GM13976 (cell line): Measurements from ENCODE around the gene TRMT10B.

Source experiments
- DNase-seq: peaks from one replicate; pipeline ENCODE4 v3.0.0; 2012; ENCODE audit warnings: low spot score
- CTCF ChIP-seq: IDR thresholded peaks from 2 replicates; pipeline ENCODE4 v1.5.1; 2012; ENCODE audit warnings: borderline replicate concordance, mild to moderate bottlenecking; ENCODE audit not compliant: insufficient read depth; ENCODE audit errors: extremely low read depth, missing control alignments, control extremely low read depth
- in situ Hi-C: fragments of 300-500 bp; cut with MboI; formaldehyde crosslinking; loops from one replicate; pipeline ENCODE4 v1.12.0; 2022; ENCODE audit warnings: low sequenced_read_pairs, mixed read lengths, inconsistent platforms; ENCODE audit not compliant: unreplicated experiment

Gene TRMT10B

GRCh38 chr9:37827483-37828165 is 74.0 kb downstream of the TRMT10B start:
- no peak for DNase-seq
- no peak for TF ChIP-seq CTCF
- in situ Hi-C loops = no loop called here
